ENCODE measurements around the gene COA7. TPM values are rescaled to one million over a fixed set of nuclear protein-coding genes. Genes with fewer than 3 reads are reported as not detected.

The COA7 gene
- total RNA-seq, 2 experiments from 2014 or later = 7.0 to 26.1 TPM

- CTCF ChIA-PET (ENCODE audit: unreplicated experiment) = no interaction called here
- no peak for TF ChIP-seq CTCF (conservative IDR thresholded peaks at IDR 0.05; ENCODE audit: low read length)
- TF ChIP-seq EZH2phosphoT487 (IDR thresholded peaks at IDR 0.05; ENCODE audit: borderline replicate concordance, low read depth, low read length) = no peak
- Histone ChIP-seq H3K27ac (ENCODE audit: low read depth, low read length, poor library complexity, severe bottlenecking) (no peak overlapping the region), H3K4me2 (ENCODE audit: low read length) (no peak overlapping the region), H4K20me1 (ENCODE audit: insufficient read depth, low read length) (no peaks in the 10 kb centered on the region), H3K4me3 (ENCODE audit: low read depth, low read length, poor library complexity, severe bottlenecking) (no peak overlapping the region), H3K9me2 (ENCODE audit: insufficient read depth, low read length) (no peaks in the 10 kb centered on the region), H2AFZ (ENCODE audit: low read length) (no peak overlapping the region), H3K36me3 (ENCODE audit: insufficient read depth, low read length) (no peaks in the 10 kb centered on the region), H3K9me3 (ENCODE audit: low read length) (no peaks in the 10 kb centered on the region), H3K4me1 (ENCODE audit: insufficient read depth, low read length, poor library complexity, severe bottlenecking) (peaks cover 14% of the 10 kb centered on the region), H3K79me2 (ENCODE audit: insufficient read depth, low read depth, low read length) (no peaks in the 10 kb centered on the region)
- DNase-seq (ENCODE audit: low spot score) = no peak
- intact Hi-C loops (cut with micrococcal nuclease; ENCODE audit: unreplicated experiment) = loop anchor here (10.0 kb wide), 1 partner anchor 308 kb away; no protein-coding TSS in a partner anchor
- no TSS peak for BruUV-seq (replicated peaks)
- POLR2A ChIA-PET = interaction anchor here (0.6 to 1.0 kb wide), 2 partner anchors 14 to 16 kb away, joined by 3 to 4 read pairs; no protein-coding TSS in a partner anchor
Observed at GRCh38 chr1:52706941-52707926, 9.1 kb upstream of the COA7 start.

GRCh38 chr1:52706136-52706670 is 8.1 kb upstream of the COA7 start:
- Histone ChIP-seq H3K27ac (ENCODE audit: low read depth, low read length, poor library complexity, severe bottlenecking) (no peak overlapping the region), H3K9me3 (ENCODE audit: low read length) (no peaks in the 10 kb centered on the region), H3K36me3 (ENCODE audit: insufficient read depth, low read length) (no peaks in the 10 kb centered on the region), H2AFZ (ENCODE audit: low read length) (no peak overlapping the region), H3K79me2 (ENCODE audit: insufficient read depth, low read depth, low read length) (no peaks in the 10 kb centered on the region), H4K20me1 (ENCODE audit: insufficient read depth, low read length) (no peaks in the 10 kb centered on the region), H3K9me2 (ENCODE audit: insufficient read depth, low read length) (no peaks in the 10 kb centered on the region), H3K4me2 (ENCODE audit: low read length) (no peak overlapping the region), H3K4me1 (ENCODE audit: insufficient read depth, low read length, poor library complexity, severe bottlenecking) (peaks cover 15% of the 10 kb centered on the region), H3K4me3 (ENCODE audit: low read depth, low read length, poor library complexity, severe bottlenecking) (no peak overlapping the region)
- TF ChIP-seq CTCF (conservative IDR thresholded peaks at IDR 0.05; ENCODE audit: low read length) = no peak
- BruUV-seq (replicated peaks) = no TSS peak
- POLR2A ChIA-PET = no interaction called here
- no peak for DNase-seq (ENCODE audit: low spot score)
- intact Hi-C loops (cut with micrococcal nuclease; ENCODE audit: unreplicated experiment) = loop anchor here (10.0 kb wide), 1 partner anchor 309 kb away; no protein-coding TSS in a partner anchor
- CTCF ChIA-PET (ENCODE audit: unreplicated experiment) = interaction anchor here (0.6 kb wide), 1 partner anchor 799 kb away, joined by 3 read pairs; no protein-coding TSS in a partner anchor

Measured in OCI-LY7 (cell line).